ENCODE measurements around the gene MPP7.

Gene MPP7

GRCh38 chr10:28304032-28304571 lies 1.2 kb upstream of the MPP7 start:
- no peak for DNase-seq

- DNase-seq = peak; percentile 83
These were observed 739 bp downstream of the MPP7 start for GRCh38 chr10:28302012-28302637.

GRCh38 chr10:28300027-28300426 lies 2.8 kb downstream of the MPP7 start:
- DNase-seq = no peak

- no peak for DNase-seq
These were observed 3.9 kb downstream of the MPP7 start for GRCh38 chr10:28298951-28299350.

- DNase-seq = no peak
These were observed 6.8 kb downstream of the MPP7 start for GRCh38 chr10:28296023-28296422.

- no peak for DNase-seq
These were observed 7.5 kb downstream of the MPP7 start for GRCh38 chr10:28295336-28295735.

GRCh38 chr10:28294809-28295208 lies 8.1 kb downstream of the MPP7 start:
- DNase-seq = no peak

- DNase-seq = no peak
These were observed 8.7 kb downstream of the MPP7 start for GRCh38 chr10:28294169-28294532.

GRCh38 chr10:28293236-28294168 lies 9.4 kb downstream of the MPP7 start:
- peak; percentile 44 for DNase-seq

GRCh38 chr10:28291881-28292297 lies 11.0 kb downstream of the MPP7 start:
- no peak for DNase-seq

- DNase-seq = no peak
These were observed 17.0 kb downstream of the MPP7 start for GRCh38 chr10:28285816-28286215.

- peak; percentile 43 for DNase-seq
These were observed 18.7 kb downstream of the MPP7 start for GRCh38 chr10:28284126-28284525.

GRCh38 chr10:28283251-28283650 lies 19.6 kb downstream of the MPP7 start:
- no peak for DNase-seq

- peak; percentile 92 for DNase-seq
These were observed 20.5 kb downstream of the MPP7 start for GRCh38 chr10:28282336-28282735.

- peak; percentile 77 for DNase-seq
These were observed 21.0 kb downstream of the MPP7 start for GRCh38 chr10:28281726-28282315.

GRCh38 chr10:28280652-28281051 lies 22.2 kb downstream of the MPP7 start:
- no peak for DNase-seq

GRCh38 chr10:28279878-28280277 lies 23.0 kb downstream of the MPP7 start:
- DNase-seq = no peak

GRCh38 chr10:28278842-28279241 lies 24.0 kb downstream of the MPP7 start:
- no peak for DNase-seq

GRCh38 chr10:28276384-28276783 lies 26.5 kb downstream of the MPP7 start:
- DNase-seq = no peak

GRCh38 chr10:28274475-28274874 lies 28.4 kb downstream of the MPP7 start:
- no peak for DNase-seq

GRCh38 chr10:28273343-28273742 lies 29.5 kb downstream of the MPP7 start:
- DNase-seq = no peak

GRCh38 chr10:28269842-28270456 lies 32.9 kb downstream of the MPP7 start:
- DNase-seq = no peak
